ENCODE measurements around the gene C20orf144. TPM values are rescaled to one million over a fixed set of nuclear protein-coding genes. Genes with fewer than 3 reads are reported as not detected.
A peak's percentile ranks its signal among the peaks of the same experiment; 100 is the strongest.
"Not testable (repeated sequence)": the region's sequence is repeated elsewhere in the genome, so short reads cannot be mapped to it uniquely, and the experiment has no call there.

C20orf144 gene
- total RNA-seq, 1 donor from 2014 or later: 0.24 TPM

DNA sequence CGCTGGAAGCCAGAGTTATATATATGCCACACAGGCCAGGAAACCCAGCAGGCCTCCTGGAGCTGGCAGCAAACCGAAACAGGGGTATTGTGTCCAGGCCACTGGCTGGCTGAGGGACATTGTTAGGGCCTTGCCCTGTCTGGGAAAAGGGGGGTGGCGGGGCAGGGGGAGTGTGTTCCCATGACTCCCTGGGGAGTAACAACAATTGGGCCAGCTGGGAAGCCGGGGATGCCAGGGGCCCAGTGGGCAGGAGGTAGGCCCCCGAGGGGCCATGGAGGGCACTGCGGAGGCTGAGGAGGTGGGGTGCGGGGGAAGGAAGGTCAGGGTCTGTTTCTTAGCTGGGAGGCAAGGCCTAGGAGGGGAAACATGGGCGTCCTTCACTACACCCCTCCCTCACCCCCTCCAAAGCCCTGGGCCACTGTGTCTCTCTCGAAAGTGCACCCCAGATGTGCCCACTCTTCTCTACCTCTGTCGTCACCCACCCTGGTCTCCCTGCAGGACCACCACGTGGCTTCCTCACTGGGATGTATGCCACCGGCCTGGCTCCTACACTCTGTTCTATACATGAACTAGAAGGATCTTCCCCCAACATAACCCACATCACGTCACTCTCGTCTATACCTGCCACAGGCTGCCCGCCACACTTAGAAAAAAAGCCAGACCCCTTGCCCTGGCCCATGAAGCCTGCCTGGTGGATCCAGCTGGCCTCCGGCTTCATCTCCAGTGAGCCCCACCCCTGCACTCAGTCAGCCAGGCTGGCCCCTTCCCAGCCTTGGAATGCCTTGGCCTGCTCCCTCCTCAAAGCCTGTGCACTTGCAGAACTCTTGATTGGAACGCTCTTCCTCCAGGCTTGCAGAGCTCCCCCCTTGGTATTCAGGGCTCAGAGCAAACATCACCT is 31.9 kb downstream of the C20orf144 start:
- peak; percentile 13 for DNase-seq (ENCODE audit: low read depth)

DNA sequence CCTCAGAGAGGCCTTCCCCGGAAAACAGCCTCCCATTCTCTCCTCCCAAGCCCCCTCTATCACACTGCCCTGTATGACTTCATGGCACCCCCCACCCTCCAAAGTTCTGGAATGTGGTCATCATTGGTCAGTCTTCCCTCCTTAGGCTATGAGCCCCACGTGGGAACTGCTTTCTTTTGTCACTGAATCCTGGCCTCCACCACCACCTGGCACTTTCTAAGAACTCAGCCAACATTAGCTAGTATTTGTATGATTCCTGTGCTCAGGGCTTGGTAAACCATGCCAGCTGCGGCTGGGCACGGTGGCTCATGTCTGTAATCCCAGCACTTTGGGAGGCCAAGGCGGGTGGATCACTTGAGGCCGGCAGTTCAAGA is 32.5 kb downstream of the C20orf144 start:
- peak; percentile 54 for DNase-seq (ENCODE audit: low read depth)

DNA sequence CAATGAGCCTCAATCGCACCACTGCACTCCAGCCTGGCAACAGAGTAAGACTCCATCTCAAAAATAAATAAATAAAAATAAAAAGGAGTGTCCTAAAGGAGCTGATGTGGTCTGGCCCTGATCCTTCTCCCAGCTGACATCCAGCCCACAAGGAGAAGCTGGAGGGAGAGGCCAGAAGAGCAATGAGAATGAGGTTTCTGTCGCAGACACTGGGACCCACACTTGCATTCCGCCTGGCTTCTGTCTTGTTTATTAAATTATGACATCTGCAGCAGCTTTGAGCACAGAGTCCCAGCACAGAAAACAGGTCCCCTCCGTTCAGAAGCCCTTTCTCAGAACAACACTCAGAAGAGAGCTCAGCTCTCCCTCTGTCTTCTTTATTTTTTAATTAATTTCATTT is 34.3 kb downstream of the C20orf144 start:
- peak; percentile 80 for DNase-seq (ENCODE audit: low read depth)

GRCh38 chr20:33697129-33697528 is 35.0 kb downstream of the C20orf144 start:
- peak; percentile 71 for DNase-seq (ENCODE audit: low read depth)

DNA sequence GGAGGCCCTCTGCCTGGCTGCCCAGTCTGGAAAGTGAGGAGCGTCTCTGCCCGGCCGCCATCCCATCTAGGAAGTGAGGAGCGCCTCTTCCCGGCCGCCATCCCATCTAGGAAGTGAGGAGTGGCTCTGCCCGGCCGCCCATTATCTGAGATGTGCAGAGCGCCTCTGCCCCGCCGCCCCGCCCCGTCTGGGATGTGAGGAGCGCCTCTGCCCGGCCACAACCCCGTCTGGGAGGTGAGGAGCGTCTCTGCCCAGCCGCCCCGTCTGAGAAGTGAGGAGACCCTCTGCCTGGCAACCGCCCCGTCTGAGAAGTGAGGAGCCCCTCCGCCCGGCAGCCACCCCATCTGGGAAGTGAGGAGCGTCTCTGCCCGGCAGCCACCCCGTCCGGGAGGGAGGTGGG is 36.8 kb downstream of the C20orf144 start:
- not testable (repeated sequence) for DNase-seq (ENCODE audit: low read depth)

DNA sequence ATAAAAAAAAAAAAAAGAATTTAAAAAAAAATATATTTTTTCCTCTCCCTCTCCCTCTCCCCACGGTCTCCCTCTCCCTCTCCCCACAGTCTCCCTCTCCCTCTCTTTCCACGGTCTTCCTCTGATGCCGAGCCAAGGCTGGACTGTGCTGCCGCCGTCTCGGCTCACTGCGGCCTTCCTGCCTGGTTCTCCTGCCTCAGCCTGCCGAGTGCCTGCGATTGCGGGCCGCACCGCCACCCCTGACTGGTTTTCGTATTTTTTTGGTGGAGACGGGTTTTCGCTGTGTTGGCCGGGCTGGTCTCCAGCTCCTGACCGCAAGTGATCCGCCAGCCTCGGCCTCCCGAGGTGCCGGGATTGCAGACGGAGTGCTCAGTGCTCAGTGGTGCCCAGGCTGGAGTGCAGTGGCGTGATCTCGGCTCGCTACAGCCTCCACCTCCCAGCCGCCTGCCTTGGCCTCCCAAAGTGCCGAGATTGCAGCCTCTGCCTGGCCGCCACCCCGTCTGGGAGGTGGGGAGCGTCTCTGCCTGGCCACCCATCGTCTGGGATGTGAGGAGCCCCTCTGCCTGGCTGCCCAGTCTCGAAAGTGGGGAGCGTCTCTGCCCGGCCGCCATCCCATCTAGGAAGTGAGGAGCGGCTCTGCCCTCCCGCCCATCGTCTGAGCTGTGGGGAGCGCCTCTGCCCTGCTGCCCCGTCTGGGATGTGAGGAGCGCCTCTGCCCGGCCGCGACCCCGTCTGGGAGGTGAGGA is 38.7 kb downstream of the C20orf144 start:
- DNase-seq (ENCODE audit: low read depth): not testable (repeated sequence)

- DNase-seq (ENCODE audit: low read depth): peak; percentile 9
These were observed 39.7 kb downstream of the C20orf144 start for GRCh38 chr20:33701629-33702450.

GRCh38 chr20:33702861-33703260 is 40.7 kb downstream of the C20orf144 start:
- peak; percentile 83 for DNase-seq (ENCODE audit: low read depth)

DNA sequence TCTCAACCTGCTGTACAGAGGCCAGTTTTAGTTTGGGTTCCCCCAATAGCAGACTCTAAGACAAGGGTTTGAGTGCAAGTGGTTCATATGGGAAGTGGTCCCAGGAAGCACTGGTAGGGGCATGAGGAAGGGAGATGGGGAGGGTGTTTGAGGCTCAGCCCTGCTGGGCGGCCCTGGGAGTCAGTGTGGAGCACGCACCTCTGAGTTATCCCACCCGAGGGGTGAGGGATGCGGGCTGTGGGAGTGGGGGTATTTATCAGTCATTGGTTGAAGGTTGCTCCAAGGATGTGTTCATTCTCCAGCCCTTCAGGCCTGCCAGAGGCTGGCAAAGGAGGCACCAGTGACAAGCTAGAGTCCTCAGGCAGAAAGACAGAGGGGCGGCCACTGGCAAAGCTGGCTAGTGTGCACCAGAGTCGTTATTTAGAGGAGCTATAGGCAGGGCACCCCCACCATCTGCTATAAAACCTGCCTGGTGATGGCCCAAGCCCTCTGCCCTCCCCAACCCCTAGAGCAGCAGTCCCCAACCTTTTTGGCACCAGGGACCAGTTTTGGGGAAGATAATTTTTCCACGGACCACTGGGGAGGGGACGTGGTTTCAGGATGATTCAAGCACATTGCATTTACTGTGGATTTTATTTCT is 41.5 kb downstream of the C20orf144 start:
- no peak for DNase-seq (ENCODE audit: low read depth)

DNA sequence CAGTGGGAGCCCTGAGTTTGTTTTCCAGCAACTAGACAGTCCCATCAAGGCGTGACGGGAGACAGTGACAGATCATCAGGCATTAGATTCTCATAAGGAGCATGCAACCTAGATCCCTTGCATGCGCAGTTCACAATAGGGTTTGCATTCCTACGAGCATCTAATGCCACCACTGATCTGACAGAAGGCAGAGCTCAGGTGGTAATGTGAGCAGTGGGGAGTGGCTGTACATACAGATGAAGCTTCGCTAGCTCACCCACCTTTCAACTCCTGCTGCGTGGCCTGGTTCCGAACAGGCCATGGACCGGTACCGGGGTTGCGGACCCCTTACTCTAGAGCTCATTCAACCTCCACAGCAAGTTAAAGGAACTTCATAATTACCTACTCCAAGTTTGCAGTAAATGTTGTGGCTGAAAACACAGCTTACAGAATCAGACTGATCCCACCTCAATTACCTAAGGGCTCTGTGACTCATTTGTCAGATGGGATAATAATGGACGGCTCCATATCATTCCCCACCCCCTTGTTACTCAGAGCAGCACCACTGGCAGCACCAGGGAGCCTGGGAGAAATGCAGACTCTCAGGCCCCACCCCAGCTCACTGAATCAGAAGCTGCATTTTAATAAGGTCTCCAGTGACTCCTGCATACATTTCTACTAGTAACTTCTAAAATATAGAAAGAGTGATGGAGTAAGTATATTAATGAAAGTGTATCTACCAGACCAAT is 42.2 kb downstream of the C20orf144 start:
- DNase-seq (ENCODE audit: low read depth): no peak

DNA sequence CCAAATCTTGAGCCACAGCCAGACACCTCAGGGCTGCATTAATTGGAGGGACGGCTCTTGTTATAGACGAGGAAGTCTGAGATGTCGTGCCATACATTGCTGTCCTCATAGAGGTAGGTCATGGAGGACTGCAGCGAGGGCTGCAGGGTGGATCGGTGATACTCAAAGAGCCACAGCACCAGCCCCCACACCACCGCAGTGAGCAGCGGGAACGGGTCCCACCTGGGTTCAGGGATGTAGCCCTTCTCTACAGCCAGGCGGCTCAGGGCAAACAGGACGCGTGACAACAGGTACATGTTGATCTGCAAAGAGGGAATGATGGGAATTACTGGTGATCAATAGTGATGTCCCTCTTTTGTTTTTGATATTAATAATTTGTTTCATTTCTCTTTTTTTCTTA is 45.5 kb downstream of the C20orf144 start:
- DNase-seq (ENCODE audit: low read depth): no peak

- no peak for DNase-seq (ENCODE audit: low read depth)
These were observed 47.3 kb downstream of the C20orf144 start for GRCh38 chr20:33709398-33709797.

DNA sequence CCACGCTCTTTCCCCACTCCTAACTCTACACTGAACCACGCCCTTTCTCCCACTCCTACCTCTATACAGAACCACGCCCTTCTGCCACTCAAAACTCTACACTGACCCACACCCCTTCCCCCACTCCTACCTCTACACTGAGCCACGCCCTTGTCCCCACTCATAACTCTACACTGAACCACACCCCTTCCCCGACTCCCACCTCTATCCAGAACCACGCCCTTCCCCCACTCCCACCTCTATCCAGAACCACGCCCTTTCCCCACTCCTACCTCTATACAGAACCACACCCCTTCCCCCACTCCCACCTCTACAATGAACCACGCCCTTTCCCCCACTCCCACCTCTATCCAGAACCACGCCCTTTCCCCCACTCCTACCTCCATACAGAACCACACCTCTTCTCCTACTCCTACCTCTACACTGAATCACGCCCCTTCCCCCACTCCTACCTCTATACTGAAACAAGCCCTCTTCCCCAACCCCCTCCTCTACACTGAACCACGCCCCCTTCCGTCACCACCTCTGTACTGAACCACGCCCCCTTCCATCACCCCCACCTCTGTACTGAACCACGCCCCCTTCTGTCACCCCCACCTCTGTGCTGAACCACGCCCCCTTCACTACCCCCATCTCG is 47.9 kb downstream of the C20orf144 start:
- DNase-seq (ENCODE audit: low read depth): no peak

GRCh38 chr20:33710681-33711445 is 48.7 kb downstream of the C20orf144 start:
- DNase-seq (ENCODE audit: low read depth): no peak

DNA sequence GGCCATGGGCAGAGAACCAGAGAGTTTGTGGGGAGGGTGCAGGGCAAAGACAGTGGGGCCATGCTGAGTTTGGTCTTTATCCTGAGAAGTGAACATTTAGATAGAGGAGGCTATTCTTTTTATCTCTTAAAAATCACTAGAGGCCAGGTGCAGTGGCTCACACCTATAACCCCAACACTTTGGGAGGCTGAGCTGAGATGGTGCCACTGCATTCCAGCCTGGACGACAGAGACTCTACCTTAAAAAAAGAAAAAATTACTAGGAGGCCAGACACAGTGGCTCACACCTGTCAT is 49.3 kb downstream of the C20orf144 start:
- DNase-seq (ENCODE audit: low read depth): no peak
